Prostate gland (tissue), 2 donors: ENCODE measurements around the gene SPTLC1. TPM values are rescaled to one million over a fixed set of nuclear protein-coding genes. Genes with fewer than 3 reads are reported as not detected.

ENCODE experiments used
- DNase-seq: peaks from one replicate; pipeline ENCODE4 v3.0.0-alpha.2; 2019; ENCODE audit warnings: low spot score
- H3K27ac ChIP-seq, 2 donors: fragments of 200-600 bp; sonication (generic); 2 replicates each; pipeline ENCODE4 v1.5.1; 2017 to 2019
- H3K27me3 ChIP-seq: fragments of 200-600 bp; sonication (generic); replicated peaks from 2 replicates; pipeline ENCODE4 v1.5.1; 2019; ENCODE audit not compliant: insufficient read depth
- H3K36me3 ChIP-seq, 2 donors: fragments of 200-600 bp; sonication (generic); 1 replicate in 1 of 2; 2 replicates in 1 of 2; pipeline versions ENCODE4 v1.5.1 to v1.8.1; 2017 to 2019
- H3K4me1 ChIP-seq: fragments of 200-600 bp; sonication (generic); replicated peaks from 2 replicates; pipeline ENCODE4 v1.5.1; 2019
- H3K4me3 ChIP-seq, 2 donors: fragments of 200-600 bp; sonication (generic); 2 replicates each; pipeline ENCODE4 v1.5.1; 2017 to 2019
- H3K9me3 ChIP-seq: fragments of 200-600 bp; sonication (generic); 2 replicates; pipeline ENCODE4 v1.5.1; 2017
- CTCF ChIP-seq, 4 experiments: fragments of 200-600 bp in 2 of 4; fragments of 450-650 bp in 2 of 4; sonication (generic) in 2 of 4; IDR thresholded peaks; 1 replicate in 3 of 4; 2 replicates in 1 of 4; pipeline ENCODE4 v1.5.1; 2016 to 2019; ENCODE audit warnings: antibody characterized with exemption in 4 of 4, mild to moderate bottlenecking in 2 of 4, moderate library complexity in 2 of 4
- POLR2A ChIP-seq: fragments of 450-650 bp; IDR thresholded peaks from one replicate; pipeline ENCODE4 v1.6.1; 2016; ENCODE audit warnings: antibody characterized with exemption, mild to moderate bottlenecking
- POLR2AphosphoS5 ChIP-seq: sonication (generic); formaldehyde crosslinking; IDR thresholded peaks from one replicate; pipeline ENCODE4 v1.6.1; 2017; ENCODE audit warnings: antibody characterized with exemption
- WGBS: methylation state at CpG from one replicate; pipeline ENCODE4 v1.1.5; 2018; 5-methylcytosine and 5-hydroxymethylcytosine counted together
- intact Hi-C: fragments of 100-400 bp; cut with DNase I; formaldehyde crosslinking; loops from one replicate; pipeline ENCODE4 v1.14.2; 2022
- total RNA-seq, 2 donors: library from RNA; depleted of rRNA; stranded (reverse); fragments of >200 nt; gene quantifications; one replicate each; pipeline ENCODE4 v1.1.0, GENCODE V29; 2016

The SPTLC1 gene
- total RNA-seq, 2 donors from 2014 or later = 69.5 to 87.2 TPM

- Histone ChIP-seq H3K4me3 (no peak overlapping the region), H3K36me3 (peaks cover 0 to under 1% of the 10 kb centered on the region in 2 donors), H3K27ac (no peak overlapping the region), H3K27me3 (no peaks in the 10 kb centered on the region), H3K4me1 (no peaks in the 10 kb centered on the region), H3K9me3 (no peaks in the 10 kb centered on the region)
- no peak for DNase-seq
- intact Hi-C loops = no loop called here
- no peak for TF ChIP-seq POLR2A
- TF ChIP-seq POLR2AphosphoS5 = no peak
- no peak for TF ChIP-seq CTCF (IDR thresholded peaks at IDR 0.05)
- 96% methylated on average over 5 of the region's 5 CpGs for WGBS
Observed at GRCh38 chr9:92100237-92100911, 14.8 kb downstream of the SPTLC1 start.

- Histone ChIP-seq H3K4me1 (no peaks in the 10 kb centered on the region), H3K36me3 (no peaks in the 10 kb centered on the region), H3K4me3 (no peak overlapping the region), H3K27me3 (no peaks in the 10 kb centered on the region), H3K27ac (no peak overlapping the region), H3K9me3 (no peaks in the 10 kb centered on the region)
- TF ChIP-seq POLR2AphosphoS5 (no peak), CTCF (IDR thresholded peaks at IDR 0.05) (no peak), POLR2A (no peak)
- WGBS = 48% methylated on average over 1 of the region's 1 CpG
- DNase-seq = no peak
- intact Hi-C loops = no loop called here
Observed at GRCh38 chr9:92098638-92099037, 16.6 kb downstream of the SPTLC1 start.

- intact Hi-C loops = no loop called here
- WGBS = 60% methylated on average over 26 of the region's 26 CpGs
- peak; percentile 53 for DNase-seq
- no peak for TF ChIP-seq POLR2A
- TF ChIP-seq POLR2AphosphoS5 = peak; percentile 67
- no peak for TF ChIP-seq CTCF (IDR thresholded peaks at IDR 0.05)
- Histone ChIP-seq H3K9me3 (no peaks in the 10 kb centered on the region), H3K4me3 (peak overlapping the region; percentile 5 to 15), H3K27me3 (no peaks in the 10 kb centered on the region), H3K36me3 (no peaks in the 10 kb centered on the region), H3K4me1 (no peaks in the 10 kb centered on the region), H3K27ac (no peak overlapping the region)
Observed at GRCh38 chr9:92097997-92098482, 17.2 kb downstream of the SPTLC1 start.

- TF ChIP-seq POLR2AphosphoS5 (no peak), CTCF (IDR thresholded peaks at IDR 0.05) (no peak), POLR2A (no peak)
- intact Hi-C loops = no loop called here
- 100% methylated on average over 1 of the region's 1 CpG for WGBS
- Histone ChIP-seq H3K27ac (no peak overlapping the region), H3K27me3 (no peaks in the 10 kb centered on the region), H3K9me3 (no peaks in the 10 kb centered on the region), H3K4me3 (no peak overlapping the region), H3K36me3 (no peaks in the 10 kb centered on the region), H3K4me1 (no peaks in the 10 kb centered on the region)
- DNase-seq = no peak
Observed at GRCh38 chr9:92095236-92095635, 20.0 kb downstream of the SPTLC1 start.

GRCh38 chr9:92094655-92095054 is 20.6 kb downstream of the SPTLC1 start:
- H3K9me3 ChIP-seq = no peaks in the 10 kb centered on the region
- no peak overlapping the region for H3K27ac ChIP-seq
- no peaks in the 10 kb centered on the region for H3K36me3 ChIP-seq
- TF ChIP-seq POLR2AphosphoS5 (no peak), CTCF (IDR thresholded peaks at IDR 0.05) (no peak), POLR2A (no peak)
- no peak for DNase-seq
- H3K4me3 ChIP-seq = no peak overlapping the region
- 90% methylated on average over 4 of the region's 4 CpGs for WGBS
- no peaks in the 10 kb centered on the region for H3K27me3 ChIP-seq
- intact Hi-C loops = no loop called here
- no peaks in the 10 kb centered on the region for H3K4me1 ChIP-seq
